Posterior cingulate gyrus (tissue), 11 donors: ENCODE results near the gene LGR4.

Source experiments
- DNase-seq, 10 donors: peaks; one replicate each; pipeline versions ENCODE4 v3.0.0 to v3.0.0-alpha.2; 2020 to 2021; ENCODE audit warnings: mixed read lengths in 3 of 10
- intact Hi-C: fragments of 100-400 bp; cut with DNase I; formaldehyde crosslinking; loops from one replicate; pipeline ENCODE4 v1.15.1; 2023

LGR4 gene

GRCh38 chr11:27406498-27407354 is 65.9 kb downstream of the LGR4 start:
- intact Hi-C loops = no loop called here
- DNase-seq = no peak

GRCh38 chr11:27405134-27405533 is 67.5 kb downstream of the LGR4 start:
- intact Hi-C loops = no loop called here
- no peak for DNase-seq

- intact Hi-C loops = no loop called here
- DNase-seq = no peak
These were observed 68.2 kb downstream of the LGR4 start for GRCh38 chr11:27404427-27404826.

GRCh38 chr11:27403195-27403594 is 69.4 kb downstream of the LGR4 start:
- intact Hi-C loops = no loop called here
- no peak for DNase-seq

DNA sequence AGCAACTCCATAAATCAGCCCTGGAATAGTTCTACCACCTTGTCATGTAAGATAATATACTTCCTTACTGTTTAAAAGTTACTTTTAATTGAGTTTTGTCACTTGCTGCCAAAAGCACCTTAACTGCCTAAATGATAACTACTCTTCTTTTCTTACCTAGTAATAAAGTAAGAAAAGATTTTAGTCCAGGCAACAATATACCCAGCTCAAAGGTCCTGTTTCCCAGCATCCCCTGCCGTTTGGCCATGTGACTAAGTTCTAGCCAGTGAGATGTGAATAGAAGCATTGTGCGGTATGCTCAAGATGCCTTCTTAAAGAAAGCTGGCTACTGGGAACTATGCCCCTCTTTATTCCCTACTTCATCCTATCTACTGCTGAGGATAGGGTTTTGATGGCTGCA is 70.1 kb downstream of the LGR4 start:
- intact Hi-C loops = no loop called here
- DNase-seq = no peak

- intact Hi-C loops = no loop called here
- no peak for DNase-seq
These were observed 70.7 kb downstream of the LGR4 start for GRCh38 chr11:27401833-27402316.

DNA sequence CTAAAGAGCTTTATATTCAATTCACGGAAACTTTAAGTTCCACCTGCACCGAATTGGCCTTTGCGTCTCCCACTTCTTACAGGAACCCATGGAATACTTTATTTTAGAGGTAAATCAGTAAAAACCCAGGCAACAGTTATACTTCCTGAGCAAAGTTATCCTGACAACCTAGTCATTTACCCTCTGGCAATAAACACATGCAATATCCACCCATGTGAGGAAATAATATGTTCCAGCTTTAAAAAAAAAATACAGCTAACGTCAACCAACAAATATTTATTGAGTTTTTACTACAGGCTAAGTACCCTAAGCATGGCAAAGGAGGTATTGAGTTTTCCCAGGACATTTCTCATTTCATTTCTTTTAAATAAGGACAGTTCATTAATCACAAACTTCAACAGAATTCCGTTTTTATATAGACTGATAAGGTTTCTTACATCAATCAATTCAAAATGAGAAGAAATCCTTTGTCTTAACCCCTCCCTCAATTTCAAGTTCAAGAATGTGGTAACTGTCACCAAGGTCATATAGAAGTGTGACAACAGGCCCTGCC is 71.2 kb downstream of the LGR4 start:
- intact Hi-C loops = no loop called here
- DNase-seq = no peak

- intact Hi-C loops = no loop called here
- DNase-seq = no peak
These were observed 74.2 kb downstream of the LGR4 start for GRCh38 chr11:27398400-27398770.

GRCh38 chr11:27397624-27398399 is 74.8 kb downstream of the LGR4 start:
- DNase-seq = no peak
- intact Hi-C loops = no loop called here

DNA sequence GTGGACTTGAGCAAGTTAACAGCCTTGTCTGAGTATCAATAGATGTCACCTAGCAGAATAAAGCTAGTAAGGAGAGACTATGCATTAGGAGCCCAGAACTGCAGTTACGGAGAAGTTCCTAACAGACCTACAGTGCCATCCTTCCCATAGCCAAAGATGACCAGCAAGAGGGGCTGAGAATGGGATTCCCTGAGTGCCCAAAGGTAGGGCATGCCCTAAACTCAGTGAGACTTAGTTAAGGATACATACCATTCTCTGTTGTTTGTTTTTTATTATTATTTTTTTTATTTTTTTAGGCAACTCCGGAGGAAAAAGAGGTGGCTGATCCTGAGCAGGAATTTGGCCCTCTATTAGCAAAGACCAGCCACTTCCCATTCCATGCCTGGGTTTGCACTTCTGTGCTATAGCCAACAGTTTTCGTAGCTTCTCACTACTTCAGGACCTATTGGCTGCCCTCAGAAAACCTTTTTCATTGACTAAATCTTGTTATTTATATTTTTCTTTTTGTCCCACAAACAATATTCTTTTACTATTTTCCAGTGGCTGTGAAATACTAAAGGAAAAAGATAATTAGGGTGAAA is 76.2 kb downstream of the LGR4 start:
- DNase-seq = no peak
- intact Hi-C loops = no loop called here

GRCh38 chr11:27395556-27396258 is 76.9 kb downstream of the LGR4 start:
- DNase-seq = no peak
- intact Hi-C loops = no loop called here

DNA sequence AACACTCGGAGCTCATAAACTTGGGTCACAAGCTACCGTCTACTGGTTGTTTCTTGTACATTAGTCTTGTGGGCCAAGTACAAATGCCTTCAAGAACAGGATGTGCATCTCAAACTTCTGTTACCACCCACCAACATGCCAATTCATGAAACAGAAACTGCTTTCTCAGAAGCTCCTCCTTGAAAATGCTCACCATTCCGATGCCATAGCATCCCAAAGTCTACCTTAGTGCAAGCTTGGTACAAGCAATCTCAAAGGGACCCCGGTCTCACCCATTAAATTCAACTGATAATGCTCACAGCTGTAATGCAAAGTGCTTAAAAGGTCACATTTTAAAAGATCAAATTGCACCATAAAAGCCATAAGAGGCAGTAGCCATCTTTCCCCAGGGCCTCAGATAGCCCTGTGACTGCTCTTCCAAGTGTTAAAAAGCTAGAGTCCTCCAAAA is 77.8 kb downstream of the LGR4 start:
- intact Hi-C loops = no loop called here
- no peak for DNase-seq

DNA sequence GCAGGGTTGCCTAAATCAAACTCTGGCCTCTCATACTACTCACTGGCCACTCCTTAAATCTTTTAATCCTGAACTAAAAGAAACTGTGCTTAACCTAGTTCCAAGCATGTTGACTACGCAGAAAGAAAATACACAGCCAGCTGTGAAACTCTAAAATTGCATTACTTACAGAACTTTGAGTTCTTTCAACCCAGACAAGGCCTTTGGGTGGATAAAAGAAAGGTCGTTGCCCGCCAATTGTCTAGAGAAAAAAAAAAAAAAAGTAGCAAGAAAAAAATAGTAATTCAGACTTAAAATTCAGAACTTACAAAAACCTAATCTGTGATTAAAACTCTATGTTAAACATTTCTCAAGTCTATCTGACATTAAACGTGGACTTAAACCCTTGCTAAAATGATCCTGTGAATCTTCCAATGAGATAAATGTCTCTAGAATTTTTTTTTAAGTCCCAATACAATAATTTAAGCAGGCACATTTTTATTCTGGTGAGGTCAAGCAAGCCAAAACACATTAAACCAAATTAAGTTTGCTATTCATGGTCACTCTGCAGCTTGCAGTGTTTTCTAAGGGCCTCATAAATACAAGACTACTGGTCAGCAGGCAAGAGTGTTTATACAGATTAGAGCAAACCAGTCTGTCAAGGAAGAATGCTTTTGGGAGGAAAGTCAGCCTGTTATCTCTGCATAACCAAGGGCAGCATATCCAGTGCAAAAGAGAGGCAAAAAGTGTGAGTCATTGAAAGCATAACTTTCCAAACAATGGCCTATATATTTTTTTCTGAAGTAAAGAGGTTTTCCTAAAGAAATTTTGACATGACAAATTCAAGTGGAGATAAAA is 80.1 kb downstream of the LGR4 start:
- intact Hi-C loops = no loop called here

DNA sequence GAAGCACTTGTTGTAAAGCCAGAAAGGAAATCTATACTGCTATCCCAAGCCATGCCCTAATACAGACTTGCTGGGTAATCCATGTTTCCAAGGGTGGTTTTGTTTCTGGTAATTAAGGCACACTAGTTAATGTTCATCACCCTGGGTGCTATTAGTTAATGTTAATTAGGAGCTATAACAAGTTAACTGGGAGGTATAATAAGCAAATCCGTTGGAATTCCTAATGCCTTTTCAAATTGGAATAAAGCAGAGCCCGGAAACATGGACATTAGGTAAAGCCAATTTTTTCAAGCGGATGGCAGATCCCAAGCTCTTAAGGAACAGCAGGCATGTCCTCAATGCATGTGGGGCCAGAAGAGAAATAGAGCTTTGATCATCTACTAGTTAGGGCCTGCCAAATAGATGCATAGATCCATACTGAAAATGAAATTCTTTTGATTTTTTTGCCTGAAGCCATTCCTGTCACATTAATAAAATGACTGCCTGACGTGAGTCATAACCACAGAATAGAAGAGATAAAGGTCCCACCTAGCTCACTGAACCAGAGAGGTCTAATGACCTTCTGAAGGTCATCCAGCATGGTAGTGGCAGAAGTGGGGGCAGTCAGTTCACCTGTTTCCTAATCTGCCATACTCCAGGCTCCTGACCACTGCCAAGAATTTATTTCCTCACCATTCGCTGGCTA is 81.1 kb downstream of the LGR4 start:
- no peak for DNase-seq
- intact Hi-C loops = no loop called here

More for the DNA sequence above, 80.1 kb downstream of the LGR4 start:
- DNase-seq = no peak

- intact Hi-C loops = no loop called here
These were observed 82.0 kb downstream of the LGR4 start for GRCh38 chr11:27390318-27391295.

GRCh38 chr11:27388869-27389268 is 83.7 kb downstream of the LGR4 start:
- no peak for DNase-seq
- intact Hi-C loops = no loop called here

More at GRCh38 chr11:27390318-27391295, 82.0 kb downstream of the LGR4 start:
- DNase-seq = no peak

DNA sequence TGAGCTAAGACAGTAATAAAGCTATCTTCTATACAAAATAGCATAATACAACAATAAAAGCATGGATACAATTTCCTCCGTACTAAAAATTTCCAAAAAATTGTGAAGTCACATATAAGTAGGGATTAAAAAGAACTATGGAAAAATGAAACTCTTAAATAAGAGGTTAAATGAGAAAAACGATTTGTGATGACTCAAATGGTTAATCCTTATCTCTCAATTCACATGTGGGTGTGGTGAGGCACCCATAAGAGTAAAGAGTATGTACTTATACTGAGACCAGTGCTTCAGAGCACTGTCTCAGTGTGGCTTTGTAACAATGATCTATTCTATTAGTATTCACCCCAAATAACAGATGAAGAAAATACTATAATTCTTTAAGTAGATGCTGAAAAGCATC is 84.6 kb downstream of the LGR4 start:
- no peak for DNase-seq
- intact Hi-C loops = no loop called here

DNA sequence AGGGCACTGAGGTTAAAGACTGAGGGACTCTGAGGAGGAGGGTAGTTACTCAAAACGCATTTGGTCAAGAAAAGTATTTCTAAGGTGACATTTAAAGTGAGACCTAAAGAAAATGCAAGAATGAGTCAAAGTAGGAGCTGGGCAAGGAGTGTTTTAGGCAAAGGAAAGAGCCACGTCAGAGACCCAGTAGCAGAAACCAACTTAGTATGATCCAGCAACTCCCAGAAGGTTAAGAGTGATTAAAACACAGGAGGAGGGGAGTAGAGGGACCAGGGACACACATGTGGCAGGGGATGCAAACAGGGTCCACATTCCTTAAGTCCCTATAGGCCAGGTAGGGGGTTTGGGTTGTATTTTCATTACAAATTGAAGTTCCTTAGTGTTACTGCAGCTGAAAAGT is 85.2 kb downstream of the LGR4 start:
- no peak for DNase-seq
- intact Hi-C loops = no loop called here
